ENCODE measurements around the gene METTL25. TPM values are rescaled to one million over a fixed set of nuclear protein-coding genes. Genes with fewer than 3 reads are reported as not detected.

METTL25 gene
- polyA plus RNA-seq, 2 of the 4 experiments (the other 2 are of a cell fraction), result 3.8 to 6.3 TPM

GRCh38 chr12:82468563-82468962 lies 110.2 kb downstream of the METTL25 start:
- FAIRE-seq, result no peak
- ATAC-seq, result no peak
- TF ChIP-seq GATA3 (IDR thresholded peaks at IDR 0.05; ENCODE audit: borderline replicate concordance) (no peak), HMGXB4 (CRISPR knock-in tag; IDR thresholded peaks at IDR 0.05; ENCODE audit: borderline replicate concordance) (no peak), MAX (IDR thresholded peaks at IDR 0.05) (no peak), REST (IDR thresholded peaks at IDR 0.05) (no peak), RCOR1 (IDR thresholded peaks at IDR 0.05; ENCODE audit: low read depth, low read length) (no peak), RNF2 (IDR thresholded peaks at IDR 0.05; ENCODE audit: borderline replicate concordance, low read depth) (no peak), HOXB5 (CRISPR knock-in tag; IDR thresholded peaks at IDR 0.05) (no peak)
- H3K4me1 ChIP-seq, result no peaks in the 10 kb centered on the region
- H3K4me3 ChIP-seq, result no peak overlapping the region
- POLR2A ChIA-PET, result no interaction called here
- H3K4me2 ChIP-seq, result no peak overlapping the region
- CTCF ChIA-PET, result no interaction called here
- DNase-seq (ENCODE audit: low read depth in 1 of 2, low spot score in 1 of 2), result no peak
- 72% methylated on average over 4 of the region's 4 CpGs for whole genome bisulfite sequencing (ENCODE audit: missing lambda C conversion rate)
- no peaks in the 10 kb centered on the region for H3K9me3 ChIP-seq
- no peak overlapping the region for H3K27ac ChIP-seq

- H3K4me3 ChIP-seq, result no peak overlapping the region
- ChIA-PET CTCF (no interaction called here), POLR2A (no interaction called here)
- TF ChIP-seq EP300 (IDR thresholded peaks at IDR 0.05) (no peak), HEYL (CRISPR knock-in tag; IDR thresholded peaks at IDR 0.05) (no peak), GATA3 (IDR thresholded peaks at IDR 0.05; ENCODE audit: borderline replicate concordance) (no peak), JUNB (IDR thresholded peaks at IDR 0.05) (no peak), ZSCAN20 (CRISPR knock-in tag; IDR thresholded peaks at IDR 0.05) (no peak), HMGXB4 (CRISPR knock-in tag; IDR thresholded peaks at IDR 0.05; ENCODE audit: borderline replicate concordance) (no peak), KDM5A (IDR thresholded peaks at IDR 0.05) (no peak), HDAC2 (IDR thresholded peaks at IDR 0.05) (no peak), RCOR1 (IDR thresholded peaks at IDR 0.05; ENCODE audit: low read depth, low read length) (no peak), KDM1A (IDR thresholded peaks at IDR 0.05; ENCODE audit: low read depth) (no peak), ELK1 (IDR thresholded peaks at IDR 0.05; ENCODE audit: low read depth, low read length) (no peak), NR3C1 (IDR thresholded peaks at IDR 0.05) (no peak), USF2 (IDR thresholded peaks at IDR 0.05) (no peak), MAFK (IDR thresholded peaks at IDR 0.05; ENCODE audit: partially characterized antibody) (no peak), POLR2AphosphoS2 (conservative IDR thresholded peaks at IDR 0.05; ENCODE audit: low read length) (no peak), TP53 (CRISPR knock-in tag; IDR thresholded peaks at IDR 0.05) (no peak)
- FAIRE-seq (no peak), DNase-seq (ENCODE audit: low read depth in 1 of 2, low spot score in 1 of 2) (no peak), ATAC-seq (no peak)
- H3K27ac ChIP-seq, result no peak overlapping the region
- no peak overlapping the region for H3K4me2 ChIP-seq
- H3K9me3 ChIP-seq, result no peaks in the 10 kb centered on the region
- H3K4me1 ChIP-seq, result no peaks in the 10 kb centered on the region
Observed at GRCh38 chr12:82470906-82471512, 112.7 kb downstream of the METTL25 start.

Data from A549 (cell line).